GM12878 (cell line): Measurements from ENCODE around the gene GBX1. TPM values are rescaled to one million over a fixed set of nuclear protein-coding genes. Genes with fewer than 3 reads are reported as not detected.
A peak's percentile ranks its signal among the peaks of the same experiment; 100 is the strongest.

ENCODE experiments used
- ATAC-seq: fragments of 200-7000 bp; cut with Tn5 transposase; 3 replicates; pipeline ENCODE4 v1.9.1; 2020; ENCODE audit warnings: mild to moderate bottlenecking, moderate library complexity
- BruUV-seq: library from RNA; stranded (reverse); fragments of 400-500 nt; replicated peaks from 2 replicates; lab custom pipeline; 2021; lab: Mats Ljungman, UMichigan
- CTCF ChIA-PET: fragments of 300-600 bp; sonication (Branson Sonifier 250); formaldehyde crosslinking; extraction: SDS; loops from one replicate; lab custom pipeline; 2021; ENCODE audit warnings: inconsistent platforms; lab: Yijun Ruan, JAX
- POLR2A ChIA-PET: fragments of 350-600 bp; formaldehyde crosslinking; extraction: SDS; loops from one replicate; lab custom pipeline; 2021; ENCODE audit warnings: inconsistent platforms; lab: Charles Lee
- RAD21 ChIA-PET: fragments of 300-600 bp; sonication (Branson Sonifier 250); formaldehyde crosslinking; loops from one replicate; lab custom pipeline; 2023; ENCODE audit warnings: antibody characterized with exemption; ENCODE audit not compliant: unreplicated experiment; lab: Charles Lee
- SMC1A ChIA-PET: fragments of 300-600 bp; sonication (Branson Sonifier 250); formaldehyde crosslinking; loops from one replicate; lab custom pipeline; 2023; ENCODE audit not compliant: unreplicated experiment, uncharacterized antibody; lab: Charles Lee
- DNase-seq: peaks from one replicate; pipeline ENCODE4 v3.0.0-alpha.2; 2011; ENCODE audit warnings: low read depth, low spot score
- FAIRE-seq: peaks from 3 replicates; lab custom pipeline; 2011; peaks lifted over from hg19 to GRCh38; lab: Jason Lieb, UNC
- H2AFZ ChIP-seq: 2 replicates; pipeline ENCODE4 v1.6.0; 2011; ENCODE audit warnings: low read depth, low read length, control low read depth; ENCODE audit not compliant: control insufficient read depth
- H3K27ac ChIP-seq: 2 replicates; pipeline ENCODE4 v1.5.1; 2011; ENCODE audit warnings: control low read depth; ENCODE audit not compliant: control insufficient read depth, insufficient read depth
- H3K27me3 ChIP-seq, 2 experiments: replicated peaks in 1 of 2; 2 replicates each; pipeline versions ENCODE4 v1.6.0 to v1.6.1; 2011; ENCODE audit warnings: low read length in 1 of 2; ENCODE audit not compliant: control insufficient read depth in 2 of 2, insufficient read depth in 2 of 2
- H3K36me3 ChIP-seq, 2 experiments: 2 replicates each; pipeline ENCODE4 v1.5.1; 2011; ENCODE audit warnings: low read length in 1 of 2; ENCODE audit not compliant: control insufficient read depth in 2 of 2, insufficient read depth in 2 of 2
- H3K4me1 ChIP-seq: 2 replicates; pipeline ENCODE4 v1.6.1; 2011; ENCODE audit warnings: mild to moderate bottlenecking, low read length, moderate library complexity, mixed read lengths; ENCODE audit not compliant: control insufficient read depth, insufficient read depth
- H3K4me2 ChIP-seq: 2 replicates; pipeline ENCODE4 v1.6.0; 2011; ENCODE audit warnings: control low read depth; ENCODE audit not compliant: control insufficient read depth, insufficient read depth
- H3K4me3 ChIP-seq: fragments of 200-600 bp; sonication (generic); 2 replicates; pipeline ENCODE4 v1.5.1; 2016
- H3K79me2 ChIP-seq: 2 replicates; pipeline ENCODE4 v1.6.0; 2011; ENCODE audit warnings: low read length; ENCODE audit not compliant: control insufficient read depth, insufficient read depth
- H3K9ac ChIP-seq: 2 replicates; pipeline ENCODE4 v1.8.0; 2011; ENCODE audit warnings: low read length, control low read depth, mixed read lengths; ENCODE audit not compliant: control insufficient read depth, insufficient read depth
- H3K9me3 ChIP-seq: replicated peaks from 3 replicates; pipeline ENCODE4 v1.5.1; 2011; ENCODE audit warnings: mild to moderate bottlenecking, low read length; ENCODE audit not compliant: control insufficient read depth, insufficient read depth
- H4K20me1 ChIP-seq: 2 replicates; pipeline ENCODE4 v1.6.0; 2011; ENCODE audit not compliant: control insufficient read depth, insufficient read depth
- BCLAF1 ChIP-seq: fragments of 450-650 bp; IDR thresholded peaks from 2 replicates; pipeline ENCODE4 v1.6.1; 2017; ENCODE audit warnings: antibody characterized with exemption, mild to moderate bottlenecking, moderate library complexity
- ESRRA ChIP-seq: IDR thresholded peaks from 2 replicates; pipeline ENCODE4 v1.6.1; 2012; ENCODE audit warnings: mild to moderate bottlenecking, low read length, improper control_type of control experiment
- EZH2 ChIP-seq: IDR thresholded peaks from 2 replicates; pipeline ENCODE4 v1.6.1; 2012; ENCODE audit warnings: low read depth, mild to moderate bottlenecking, control low read depth, inconsistent platforms, low read length, borderline replicate concordance; ENCODE audit not compliant: control insufficient read depth
- FOS ChIP-seq: IDR thresholded peaks from 3 replicates; pipeline ENCODE4 v1.6.1; 2011; ENCODE audit warnings: borderline replicate concordance; ENCODE audit not compliant: insufficient read length; ENCODE audit errors: extremely low read depth
- IKZF1 ChIP-seq: fragments of 450-650 bp; conservative IDR thresholded peaks from 2 replicates; pipeline ENCODE4 v1.6.1; 2017; ENCODE audit warnings: antibody characterized with exemption, mild to moderate bottlenecking
- IRF4 ChIP-seq: IDR thresholded peaks from 2 replicates; pipeline ENCODE4 v1.6.1; 2011; ENCODE audit warnings: low read depth, low read length
- IRF5 ChIP-seq: fragments of 450-650 bp; IDR thresholded peaks from 2 replicates; pipeline ENCODE4 v1.6.1; 2017; ENCODE audit warnings: borderline replicate concordance
- KAT2A ChIP-seq: conservative IDR thresholded peaks from 2 replicates; pipeline ENCODE4 v1.6.1; 2011; ENCODE audit warnings: low read depth, low read length; ENCODE audit not compliant: control insufficient read depth
- LARP7 ChIP-seq: fragments of 450-650 bp; IDR thresholded peaks from 2 replicates; pipeline ENCODE4 v1.6.1; 2017; ENCODE audit warnings: mild to moderate bottlenecking
- MYC ChIP-seq: IDR thresholded peaks from 2 replicates; pipeline ENCODE4 v1.6.1; 2011; ENCODE audit warnings: mild to moderate bottlenecking, low read length, moderate library complexity, inconsistent platforms; ENCODE audit not compliant: insufficient read depth, insufficient replicate concordance, insufficient read length, severe bottlenecking
- NBN ChIP-seq: fragments of 450-650 bp; IDR thresholded peaks from 2 replicates; pipeline ENCODE4 v1.6.1; 2016
- PML ChIP-seq: IDR thresholded peaks from 2 replicates; pipeline ENCODE4 v1.6.1; 2012; ENCODE audit warnings: low read length, inconsistent platforms
- POU2F2 ChIP-seq: IDR thresholded peaks from 3 replicates; pipeline ENCODE4 v1.6.1; 2011; ENCODE audit warnings: low read depth, mild to moderate bottlenecking, low read length, borderline replicate concordance
- RAD21 ChIP-seq: IDR thresholded peaks from 2 replicates; pipeline ENCODE4 v1.6.1; 2011; ENCODE audit warnings: mild to moderate bottlenecking, low read depth, low read length, moderate library complexity; ENCODE audit not compliant: insufficient read depth
- RCOR1 ChIP-seq: conservative IDR thresholded peaks from 2 replicates; pipeline ENCODE4 v1.6.1; 2012; ENCODE audit warnings: low read depth, low read length, improper control_type of control experiment
- RELB ChIP-seq: fragments of 450-650 bp; IDR thresholded peaks from 2 replicates; pipeline ENCODE4 v1.6.1; 2017; ENCODE audit warnings: low read depth, mild to moderate bottlenecking, moderate library complexity
- YBX1 ChIP-seq: fragments of 450-650 bp; IDR thresholded peaks from 2 replicates; pipeline ENCODE4 v1.6.1; 2016; ENCODE audit warnings: antibody characterized with exemption
- ZSCAN29 ChIP-seq: fragments of 450-650 bp; IDR thresholded peaks from 2 replicates; pipeline ENCODE4 v1.6.1; 2017; ENCODE audit warnings: mild to moderate bottlenecking, moderate library complexity
- WGBS: methylation state at CpG from one replicate; pipeline ENCODE4 v1.1.6; 2016; ENCODE audit warnings: low lambda C conversion rate; ENCODE audit not compliant: insufficient replicate concordance, insufficient coverage; ENCODE audit errors: missing lambda C conversion rate; 5-methylcytosine and 5-hydroxymethylcytosine counted together
- in situ Hi-C: fragments of 300-500 bp; cut with MboI; formaldehyde crosslinking; loops from 9 replicates; pipeline ENCODE4 v1.14.3; 2018; ENCODE audit warnings: mixed read lengths
- intact Hi-C: fragments of 100-400 bp; cut with micrococcal nuclease; formaldehyde crosslinking; loops from one replicate; pipeline ENCODE4 v1.14.2; 2022; ENCODE audit not compliant: unreplicated experiment
- polyA plus RNA-seq, 11 experiments: library from polyadenylated mRNA; depleted of rRNA in 4 of 11; unstranded in 6 of 11; stranded (reverse) in 5 of 11; fragments of >200 nt; fragmentation: Nextera tagmentation in 4 of 11; fragmentation: Illumina TruSeq in 1 of 11; extraction: Ambion mirVana in 4 of 11; extraction: Trizol in 1 of 11; gene quantifications; 1 replicate in 1 of 11; 2 replicates in 10 of 11; pipeline versions ENCODE4 v1.2.1 to v1.2.3, GENCODE V29; 2011 to 2016; ENCODE audit warnings: inconsistent platforms in 2 of 11, missing spikeins in 2 of 11, low read depth in 1 of 11
- total RNA-seq, 4 experiments: library from RNA; depleted of rRNA in 3 of 4; stranded (reverse); fragments of >200 nt in 3 of 4; fragmentation: Illumina TruSeq in 1 of 4; extraction: Trizol in 1 of 4; gene quantifications; 2 replicates each; pipeline versions ENCODE4 v1.2.1 to v1.2.3, GENCODE V29; 2013 to 2021

The GBX1 gene
- total and polyA plus RNA-seq, 10 of the 15 experiments (the other 5 are each of a cell fraction or from before 2014, with no cell fraction given), result not detected

GRCh38 chr7:151110941-151111645 lies 56.4 kb downstream of the GBX1 start:
- BruUV-seq, result no TSS peak
- Histone ChIP-seq H3K79me2 (no peaks in the 10 kb centered on the region; the same call in none of the 2 replicates), H3K4me2 (no peak overlapping the region), H3K36me3 (peaks cover 0 to 3% of the 10 kb centered on the region in 2 experiments; a peak in 1 of 4 replicates), H3K27me3 (no peaks in the 10 kb centered on the region), H3K9ac (no peak overlapping the region), H4K20me1 (peaks cover 3% of the 10 kb centered on the region; the same call in 1 of the 2 replicates), H3K4me1 (no peaks in the 10 kb centered on the region), H3K4me3 (no peak overlapping the region), H2AFZ (no peak overlapping the region), H3K9me3 (no peaks in the 10 kb centered on the region), H3K27ac (no peak overlapping the region)
- ChIA-PET POLR2A (interaction anchor here (0.6 kb wide), 1 partner anchor 1215 kb away, joined by 7 read pairs; no protein-coding TSS in a partner anchor), RAD21 (interaction anchor here (0.8 to 1.6 kb wide), 4 partner anchors 11 to 97 kb away, joined by 3 to 5 read pairs (median 4); no protein-coding TSS in a partner anchor), CTCF (interaction anchor here (0.7 to 3.9 kb wide), 15 partner anchors 8 to 249 kb away, joined by 3 to 31 read pairs (median 6); partner anchors contain the start of gene ABCB8), SMC1A (interaction anchor here (1.0 to 3.3 kb wide), 7 partner anchors 16 to 127 kb away, joined by 3 to 15 read pairs (median 3); partner anchors contain the start of gene ABCB8)
- ATAC-seq, result peak; percentile 100
- no peak for DNase-seq
- in situ Hi-C loops, result no loop called here
- intact Hi-C loops, result loop anchor here (2.0 to 5.0 kb wide), 5 partner anchors 22 to 212 kb away; partner anchors contain the start of genes ABCB8 and SLC4A2
- WGBS, result 31% methylated on average over 16 of the region's 20 CpGs
- FAIRE-seq, result peak; percentile 92
- TF ChIP-seq RAD21, result peak; percentile 88
- no peak for TF ChIP-seq IRF5
- no peak for TF ChIP-seq ESRRA
- TF ChIP-seq IRF4, result no peak
- no peak for TF ChIP-seq YBX1
- no peak for TF ChIP-seq PML
- no peak for TF ChIP-seq RELB
- no peak for TF ChIP-seq BCLAF1
- no peak for TF ChIP-seq NBN
- no peak for TF ChIP-seq FOS
- no peak for TF ChIP-seq POU2F2
- TF ChIP-seq IKZF1, result 0 out of 2 replicates have a peak, but pooled peaks have one; percentile 18
- peak; percentile 32; the same call in 1 of the 2 replicates for TF ChIP-seq LARP7
- 0 out of 2 replicates have a peak, but pooled peaks have one; percentile 19 for TF ChIP-seq ZSCAN29
- TF ChIP-seq MYC, result no peak
- no peak for TF ChIP-seq KAT2A
- no peak for TF ChIP-seq EZH2
- no peak for TF ChIP-seq RCOR1
